ENCODE measurements around the gene TRIO. TPM values are rescaled to one million over a fixed set of nuclear protein-coding genes. Genes with fewer than 3 reads are reported as not detected.

Gene TRIO
- total and polyA plus RNA-seq, 2 of the 8 experiments (the other 6 are each of a cell fraction or from before 2014, with no cell fraction given) = 35.1 to 69.1 TPM

DNA sequence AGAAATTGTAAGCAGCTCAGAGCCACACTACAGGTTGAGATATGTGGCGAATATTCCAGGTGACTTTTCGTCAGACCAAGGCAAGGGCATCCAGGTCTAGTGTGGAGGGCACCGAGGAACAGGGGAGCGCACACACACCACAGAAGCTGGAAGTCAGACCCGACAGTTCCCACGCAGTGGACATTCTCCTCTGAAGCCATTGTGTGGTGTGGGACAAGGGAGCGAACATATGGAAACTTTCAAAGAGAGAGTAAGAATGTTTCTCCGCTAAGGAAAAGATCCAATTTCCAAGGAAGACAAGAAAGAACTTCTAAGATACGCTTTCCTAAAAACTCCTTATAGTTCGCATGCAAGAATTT lies 297.1 kb downstream of the TRIO start (continued):
- TF ChIP-seq, protein P1, sequence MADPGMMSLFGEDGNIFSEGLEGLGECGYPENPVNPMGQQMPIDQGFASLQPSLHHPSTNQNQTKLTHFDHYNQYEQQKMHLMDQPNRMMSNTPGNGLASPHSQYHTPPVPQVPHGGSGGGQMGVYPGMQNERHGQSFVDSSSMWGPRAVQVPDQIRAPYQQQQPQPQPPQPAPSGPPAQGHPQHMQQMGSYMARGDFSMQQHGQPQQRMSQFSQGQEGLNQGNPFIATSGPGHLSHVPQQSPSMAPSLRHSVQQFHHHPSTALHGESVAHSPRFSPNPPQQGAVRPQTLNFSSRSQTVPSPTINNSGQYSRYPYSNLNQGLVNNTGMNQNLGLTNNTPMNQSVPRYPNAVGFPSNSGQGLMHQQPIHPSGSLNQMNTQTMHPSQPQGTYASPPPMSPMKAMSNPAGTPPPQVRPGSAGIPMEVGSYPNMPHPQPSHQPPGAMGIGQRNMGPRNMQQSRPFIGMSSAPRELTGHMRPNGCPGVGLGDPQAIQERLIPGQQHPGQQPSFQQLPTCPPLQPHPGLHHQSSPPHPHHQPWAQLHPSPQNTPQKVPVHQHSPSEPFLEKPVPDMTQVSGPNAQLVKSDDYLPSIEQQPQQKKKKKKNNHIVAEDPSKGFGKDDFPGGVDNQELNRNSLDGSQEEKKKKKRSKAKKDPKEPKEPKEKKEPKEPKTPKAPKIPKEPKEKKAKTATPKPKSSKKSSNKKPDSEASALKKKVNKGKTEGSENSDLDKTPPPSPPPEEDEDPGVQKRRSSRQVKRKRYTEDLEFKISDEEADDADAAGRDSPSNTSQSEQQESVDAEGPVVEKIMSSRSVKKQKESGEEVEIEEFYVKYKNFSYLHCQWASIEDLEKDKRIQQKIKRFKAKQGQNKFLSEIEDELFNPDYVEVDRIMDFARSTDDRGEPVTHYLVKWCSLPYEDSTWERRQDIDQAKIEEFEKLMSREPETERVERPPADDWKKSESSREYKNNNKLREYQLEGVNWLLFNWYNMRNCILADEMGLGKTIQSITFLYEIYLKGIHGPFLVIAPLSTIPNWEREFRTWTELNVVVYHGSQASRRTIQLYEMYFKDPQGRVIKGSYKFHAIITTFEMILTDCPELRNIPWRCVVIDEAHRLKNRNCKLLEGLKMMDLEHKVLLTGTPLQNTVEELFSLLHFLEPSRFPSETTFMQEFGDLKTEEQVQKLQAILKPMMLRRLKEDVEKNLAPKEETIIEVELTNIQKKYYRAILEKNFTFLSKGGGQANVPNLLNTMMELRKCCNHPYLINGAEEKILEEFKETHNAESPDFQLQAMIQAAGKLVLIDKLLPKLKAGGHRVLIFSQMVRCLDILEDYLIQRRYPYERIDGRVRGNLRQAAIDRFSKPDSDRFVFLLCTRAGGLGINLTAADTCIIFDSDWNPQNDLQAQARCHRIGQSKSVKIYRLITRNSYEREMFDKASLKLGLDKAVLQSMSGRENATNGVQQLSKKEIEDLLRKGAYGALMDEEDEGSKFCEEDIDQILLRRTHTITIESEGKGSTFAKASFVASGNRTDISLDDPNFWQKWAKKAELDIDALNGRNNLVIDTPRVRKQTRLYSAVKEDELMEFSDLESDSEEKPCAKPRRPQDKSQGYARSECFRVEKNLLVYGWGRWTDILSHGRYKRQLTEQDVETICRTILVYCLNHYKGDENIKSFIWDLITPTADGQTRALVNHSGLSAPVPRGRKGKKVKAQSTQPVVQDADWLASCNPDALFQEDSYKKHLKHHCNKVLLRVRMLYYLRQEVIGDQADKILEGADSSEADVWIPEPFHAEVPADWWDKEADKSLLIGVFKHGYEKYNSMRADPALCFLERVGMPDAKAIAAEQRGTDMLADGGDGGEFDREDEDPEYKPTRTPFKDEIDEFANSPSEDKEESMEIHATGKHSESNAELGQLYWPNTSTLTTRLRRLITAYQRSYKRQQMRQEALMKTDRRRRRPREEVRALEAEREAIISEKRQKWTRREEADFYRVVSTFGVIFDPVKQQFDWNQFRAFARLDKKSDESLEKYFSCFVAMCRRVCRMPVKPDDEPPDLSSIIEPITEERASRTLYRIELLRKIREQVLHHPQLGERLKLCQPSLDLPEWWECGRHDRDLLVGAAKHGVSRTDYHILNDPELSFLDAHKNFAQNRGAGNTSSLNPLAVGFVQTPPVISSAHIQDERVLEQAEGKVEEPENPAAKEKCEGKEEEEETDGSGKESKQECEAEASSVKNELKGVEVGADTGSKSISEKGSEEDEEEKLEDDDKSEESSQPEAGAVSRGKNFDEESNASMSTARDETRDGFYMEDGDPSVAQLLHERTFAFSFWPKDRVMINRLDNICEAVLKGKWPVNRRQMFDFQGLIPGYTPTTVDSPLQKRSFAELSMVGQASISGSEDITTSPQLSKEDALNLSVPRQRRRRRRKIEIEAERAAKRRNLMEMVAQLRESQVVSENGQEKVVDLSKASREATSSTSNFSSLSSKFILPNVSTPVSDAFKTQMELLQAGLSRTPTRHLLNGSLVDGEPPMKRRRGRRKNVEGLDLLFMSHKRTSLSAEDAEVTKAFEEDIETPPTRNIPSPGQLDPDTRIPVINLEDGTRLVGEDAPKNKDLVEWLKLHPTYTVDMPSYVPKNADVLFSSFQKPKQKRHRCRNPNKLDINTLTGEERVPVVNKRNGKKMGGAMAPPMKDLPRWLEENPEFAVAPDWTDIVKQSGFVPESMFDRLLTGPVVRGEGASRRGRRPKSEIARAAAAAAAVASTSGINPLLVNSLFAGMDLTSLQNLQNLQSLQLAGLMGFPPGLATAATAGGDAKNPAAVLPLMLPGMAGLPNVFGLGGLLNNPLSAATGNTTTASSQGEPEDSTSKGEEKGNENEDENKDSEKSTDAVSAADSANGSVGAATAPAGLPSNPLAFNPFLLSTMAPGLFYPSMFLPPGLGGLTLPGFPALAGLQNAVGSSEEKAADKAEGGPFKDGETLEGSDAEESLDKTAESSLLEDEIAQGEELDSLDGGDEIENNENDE (IDR thresholded peaks at IDR 0.05; ENCODE audit: insufficient replicate concordance, low read length) = no peak
- TF ChIP-seq HDAC6 (IDR thresholded peaks at IDR 0.05; ENCODE audit: low read depth, low read length) (no peak), EZH2 (IDR thresholded peaks at IDR 0.05; ENCODE audit: low read depth, low read length, severe bottlenecking) (no peak), SRF (IDR thresholded peaks at IDR 0.05; ENCODE audit: low read depth, low read length) (no peak), NANOG (IDR thresholded peaks at IDR 0.05; ENCODE audit: insufficient read depth, low read depth, low read length, poor library complexity, severe bottlenecking) (no peak), CHD2 (IDR thresholded peaks at IDR 0.05; ENCODE audit: low read length) (no peak), GABPA (IDR thresholded peaks at IDR 0.05; ENCODE audit: borderline replicate concordance, insufficient read depth, low read length) (no peak), JUND (IDR thresholded peaks at IDR 0.05; ENCODE audit: low read length) (no peak), POU5F1 (IDR thresholded peaks at IDR 0.05; ENCODE audit: low read depth, low read length) (no peak), KDM4A (IDR thresholded peaks at IDR 0.05; ENCODE audit: low read depth, low read length, severe bottlenecking) (no peak), TAF7 (optimal IDR thresholded peaks at IDR 0.05; ENCODE audit: borderline replicate concordance, low read depth, low read length) (no peak), RAD21 (IDR thresholded peaks at IDR 0.05 in 1 of 2, conservative IDR thresholded peaks at IDR 0.05 in 1 of 2; ENCODE audit: low read depth in 2 of 2, low read length in 2 of 2) (no peak)
